ENCODE results near the gene PRRC2C.

DNA sequence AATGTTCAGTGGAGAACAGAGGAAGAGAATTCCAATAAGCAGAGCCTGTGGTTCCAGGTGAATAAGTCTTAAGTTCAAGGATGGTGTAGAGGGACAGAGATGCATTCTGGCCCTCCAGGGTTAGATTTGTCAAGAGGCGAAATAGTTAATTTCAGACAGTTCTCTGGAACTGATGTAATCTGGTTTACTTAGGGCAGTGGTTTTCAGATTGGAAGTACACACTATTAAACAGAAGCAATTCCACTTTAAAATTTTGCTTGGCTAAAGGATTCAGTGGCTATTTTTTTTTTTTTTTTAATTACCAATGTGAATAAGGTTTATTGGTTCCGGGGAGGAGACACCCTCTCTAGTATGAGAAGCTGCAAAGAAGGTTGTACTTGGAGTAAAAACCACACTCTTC, 111.4 kb downstream of the PRRC2C start:
- TF ChIP-seq EZH2 (IDR thresholded peaks at IDR 0.05) = no peak
- TF ChIP-seq POLR2AphosphoS5 (IDR thresholded peaks at IDR 0.05; ENCODE audit: borderline replicate concordance, low read depth, low read length) = no peak; the same call in 1 of the 2 replicates
